ENCODE results near the gene PPP1R16B.

GRCh38 chr20:38833857-38834164 is 28.3 kb downstream of the PPP1R16B start:
- TF ChIP-seq CTCF (IDR thresholded peaks at IDR 0.05; ENCODE audit: insufficient read depth, low read length, poor library complexity, severe bottlenecking) (no peak), EZH2phosphoT487 (conservative IDR thresholded peaks at IDR 0.05; ENCODE audit: low read length) (no peak)

Data from SU-DHL-6 (cell line).